SK-N-SH (cell line): ENCODE data around the gene KDM2A. TPM values are rescaled to one million over a fixed set of nuclear protein-coding genes. Genes with fewer than 3 reads are reported as not detected.

Experiments used
- CTCF ChIA-PET: fragments of 300-600, 350-600 bp; formaldehyde crosslinking; extraction: SDS; loops from one replicate; lab custom pipeline; 2021; lab: Yijun Ruan, JAX
- POLR2A ChIA-PET: fragments of 350-600 bp; sonication (Branson Sonifier 250); formaldehyde crosslinking; extraction: SDS; loops from one replicate; lab custom pipeline; 2020; ENCODE audit warnings: antibody characterized with exemption, inconsistent platforms; lab: Yijun Ruan, JAX
- DNase-seq: peaks from one replicate; pipeline ENCODE4 v3.0.0; 2012
- H2AFZ ChIP-seq: fragments of 200-600 bp; sonication (generic); 2 replicates; pipeline ENCODE4 v1.8.1; 2016; ENCODE audit warnings: antibody characterized with exemption, mild to moderate bottlenecking, low read depth
- H3F3A ChIP-seq: fragments of 200-600 bp; sonication (generic); replicated peaks from 2 replicates; pipeline ENCODE3; 2016; ENCODE audit warnings: antibody characterized with exemption, mild to moderate bottlenecking; ENCODE audit not compliant: insufficient read depth
- H3K27ac ChIP-seq, 2 experiments: fragments of 200-500 bp in 1 of 2; fragments of 200-600 bp in 1 of 2; sonication (Bioruptor generic) in 1 of 2; sonication (generic), shearing (Covaris generic) in 1 of 2; 2 replicates each; pipeline versions ENCODE4 v1.5.1 to v1.6.1; 2014 to 2016; ENCODE audit warnings: low read depth in 2 of 2, inconsistent platforms in 1 of 2, low read length in 1 of 2, mild to moderate bottlenecking in 1 of 2, mixed read lengths in 1 of 2
- H3K27me3 ChIP-seq: fragments of 200-600 bp; sonication (generic), shearing (Covaris generic); 2 replicates; pipeline ENCODE4 v1.6.1; 2016; ENCODE audit warnings: mixed run types; ENCODE audit not compliant: insufficient read depth
- H3K36me3 ChIP-seq, 2 experiments: fragments of 200-500 bp in 1 of 2; fragments of 200-600 bp in 1 of 2; sonication (Bioruptor generic) in 1 of 2; sonication (generic) in 1 of 2; replicated peaks in 1 of 2; 2 replicates each; pipeline versions ENCODE3 to v1.5.1; 2014 to 2016; ENCODE audit warnings: low read length in 1 of 2, mild to moderate bottlenecking in 1 of 2; ENCODE audit not compliant: insufficient read depth in 2 of 2, control insufficient read depth in 1 of 2
- H3K4me1 ChIP-seq, 2 experiments: fragments of 200-500 bp in 1 of 2; fragments of 200-600 bp in 1 of 2; sonication (Bioruptor generic) in 1 of 2; sonication (generic), shearing (Covaris generic) in 1 of 2; 2 replicates each; pipeline versions ENCODE4 v1.5.1 to v1.6.1; 2014 to 2016; ENCODE audit warnings: low read depth in 1 of 2, low read length in 1 of 2, mixed run types in 1 of 2; ENCODE audit not compliant: insufficient read depth in 2 of 2, control insufficient read depth in 1 of 2
- H3K4me2 ChIP-seq: fragments of 200-600 bp; sonication (generic), shearing (Covaris generic); 2 replicates; pipeline ENCODE4 v1.6.1; 2017; ENCODE audit warnings: mixed run types
- H3K4me3 ChIP-seq, 2 experiments: fragments of 200-500 bp in 1 of 2; fragments of 200-600 bp in 1 of 2; sonication (Bioruptor generic) in 1 of 2; sonication (generic), shearing (Covaris generic) in 1 of 2; 2 replicates each; pipeline versions ENCODE4 v1.5.1 to v1.8.1; 2014 to 2016; ENCODE audit warnings: low read depth in 2 of 2, inconsistent platforms in 1 of 2, low read length in 1 of 2, mild to moderate bottlenecking in 1 of 2, mixed read lengths in 1 of 2, moderate library complexity in 1 of 2
- H3K79me2 ChIP-seq: fragments of 200-600 bp; sonication (generic); 2 replicates; pipeline ENCODE4 v1.8.1; 2017; ENCODE audit warnings: mild to moderate bottlenecking; ENCODE audit not compliant: insufficient read depth
- H3K9ac ChIP-seq: fragments of 200-600 bp; sonication (generic); 2 replicates; pipeline ENCODE4 v1.6.1; 2017; ENCODE audit warnings: mixed run types
- H3K9me2 ChIP-seq: fragments of 200-600 bp; sonication (generic); 2 replicates; pipeline ENCODE4 v1.6.1; 2017; ENCODE audit warnings: mixed run types
- H3K9me3 ChIP-seq: fragments of 200-600 bp; sonication (generic); 2 replicates; pipeline ENCODE4 v1.6.1; 2017; ENCODE audit warnings: mixed run types, mild to moderate bottlenecking, moderate library complexity
- H4K20me1 ChIP-seq: fragments of 200-600 bp; sonication (generic); 2 replicates; pipeline ENCODE4 v1.6.1; 2017; ENCODE audit warnings: mild to moderate bottlenecking, mixed run types; ENCODE audit not compliant: insufficient read depth
- EZH2phosphoT487 ChIP-seq: fragments of 200-600 bp; sonication (generic); IDR thresholded peaks from 2 replicates; pipeline ENCODE4 v1.6.1; 2017; ENCODE audit warnings: low read depth, mixed run types, mild to moderate bottlenecking, antibody characterized with exemption, moderate library complexity, borderline replicate concordance
- GABPA ChIP-seq: IDR thresholded peaks from 2 replicates; pipeline ENCODE4 v1.4.0; 2012; ENCODE audit warnings: low read depth, mild to moderate bottlenecking
- RAD21 ChIP-seq: IDR thresholded peaks from 2 replicates; pipeline ENCODE4 v1.6.1; 2012; ENCODE audit warnings: mild to moderate bottlenecking, low read length
- RFX5 ChIP-seq: IDR thresholded peaks from 2 replicates; pipeline ENCODE4 v1.6.1; 2012; ENCODE audit warnings: mild to moderate bottlenecking, improper control_type of control experiment, low read length
- ZBTB33 ChIP-seq: IDR thresholded peaks from 2 replicates; pipeline ENCODE4 v1.4.0; 2012; ENCODE audit warnings: low read depth, borderline replicate concordance
- WGBS: methylation state at CpG from one replicate; pipeline ENCODE4 v1.1.6; 2017; ENCODE audit warnings: low lambda C conversion rate; 5-methylcytosine and 5-hydroxymethylcytosine counted together
- polyA plus RNA-seq, 3 experiments: library from polyadenylated mRNA; depleted of rRNA; stranded (reverse); fragments of >200 nt; gene quantifications; 2 replicates each; pipeline ENCODE4 v1.2.3, GENCODE V29; 2012

KDM2A gene
- polyA plus RNA-seq, 1 of the 3 experiments (the other 2 are of a cell fraction) = 28.4 TPM

- Histone ChIP-seq H3K4me2 (no peak overlapping the region), H3F3A (peaks cover 6% of the 10 kb centered on the region), H3K79me2 (no peaks in the 10 kb centered on the region), H3K27me3 (no peaks in the 10 kb centered on the region), H3K4me3 (no peak overlapping the region), H3K4me1 (no peaks in the 10 kb centered on the region), H4K20me1 (no peaks in the 10 kb centered on the region), H2AFZ (no peak overlapping the region), H3K27ac (no peak overlapping the region), H3K9ac (no peak overlapping the region), H3K36me3 (peaks cover 26 to 57% of the 10 kb centered on the region in 2 experiments), H3K9me3 (no peaks in the 10 kb centered on the region), H3K9me2 (no peaks in the 10 kb centered on the region)
- POLR2A ChIA-PET = interaction anchor here (1.2 kb wide), 1 partner anchor 9 kb away, joined by 4 read pairs; no protein-coding TSS in a partner anchor
- CTCF ChIA-PET = interaction anchor here (1.7 kb wide), 1 partner anchor 31 kb away, joined by 4 read pairs; no protein-coding TSS in a partner anchor
- 99% methylated on average over 3 of the region's 3 CpGs for WGBS
- TF ChIP-seq ZBTB33 = no peak
- no peak for DNase-seq
Measured at GRCh38 chr11:67230406-67230805, 111.3 kb downstream of the KDM2A start.

DNA sequence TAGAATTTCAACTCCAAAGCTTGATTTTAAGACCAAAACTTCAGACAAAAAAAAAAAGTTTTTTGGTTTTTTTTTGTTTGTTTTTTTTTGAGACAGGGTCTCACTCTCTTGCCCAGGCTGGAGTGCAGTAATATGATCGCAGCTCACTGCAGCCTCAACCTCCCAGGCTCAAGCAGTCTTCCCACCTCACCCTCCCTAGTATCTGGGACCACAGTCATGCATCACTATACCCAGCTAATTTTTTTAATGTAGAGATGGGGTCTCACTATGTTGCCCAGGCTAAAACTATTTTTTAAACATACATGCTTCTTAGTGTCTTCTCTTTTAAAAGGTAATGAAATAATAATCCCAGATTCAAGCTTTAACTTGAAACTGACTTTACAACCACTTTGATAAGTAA lies 111.8 kb downstream of the KDM2A start:
- Histone ChIP-seq H3K9me3 (no peaks in the 10 kb centered on the region), H3F3A (peaks cover 6% of the 10 kb centered on the region), H3K4me3 (no peak overlapping the region)
- no peak for TF ChIP-seq GABPA
- TF ChIP-seq EZH2phosphoT487 = no peak
- TF ChIP-seq ZBTB33 = no peak
- no peak for TF ChIP-seq RAD21
- TF ChIP-seq RFX5 = no peak
- TF ChIP-seq, all 33 proteins: peak for 0
- Histone ChIP-seq H3K9me2 (no peaks in the 10 kb centered on the region), H3K36me3 (peaks cover 26 to 57% of the 10 kb centered on the region in 2 experiments), H2AFZ (no peak overlapping the region), H3K4me1 (no peaks in the 10 kb centered on the region), H3K4me2 (no peak overlapping the region), H4K20me1 (no peaks in the 10 kb centered on the region), H3K79me2 (no peaks in the 10 kb centered on the region), H3K27ac (no peak overlapping the region), H3K9ac (no peak overlapping the region), H3K27me3 (no peaks in the 10 kb centered on the region)
- no peak for DNase-seq
- 65% methylated on average over 1 of the region's 1 CpG for WGBS
- CTCF ChIA-PET = interaction anchor here (1.0 to 1.7 kb wide), 2 partner anchors 17 to 31 kb away, joined by 3 to 4 read pairs; no protein-coding TSS in a partner anchor
- POLR2A ChIA-PET = no interaction called here
